Activated CD4-positive, alpha-beta T cell treated with anti-CD3 and anti-CD28 coated beads, Interleukin-2, amount 50 U/mL, for 1 hour (primary cell): Measurements from ENCODE around the gene NUDT14.

Experiments
- DNase-seq: peaks from one replicate; pipeline ENCODE4 v3.0.0-alpha.2; 2020

Gene NUDT14

GRCh38 chr14:105172476-105172875 lies 8.6 kb downstream of the NUDT14 start:
- DNase-seq: no peak

GRCh38 chr14:105171004-105171673 lies 10.0 kb downstream of the NUDT14 start:
- no peak for DNase-seq

- no peak for DNase-seq
Observed at GRCh38 chr14:105169776-105170655, 11.1 kb downstream of the NUDT14 start.

- DNase-seq: peak; percentile 32
Observed at GRCh38 chr14:105168979-105169507, 12.1 kb downstream of the NUDT14 start.

GRCh38 chr14:105168496-105168978 lies 12.6 kb downstream of the NUDT14 start, which contains the start of gene JAG2:
JAG2 (minus strand) TSS chr14:105168776; CDS start chr14:105168420, 356 bp downstream.
- DNase-seq: peak; percentile 57

GRCh38 chr14:105168093-105168420 lies 13.1 kb downstream of the NUDT14 start:
- no peak for DNase-seq

- DNase-seq: no peak
Observed at GRCh38 chr14:105167303-105168092, 13.6 kb downstream of the NUDT14 start.

GRCh38 chr14:105166571-105167302 lies 14.4 kb downstream of the NUDT14 start:
- no peak for DNase-seq

GRCh38 chr14:105165761-105166485 lies 15.2 kb downstream of the NUDT14 start:
- no peak for DNase-seq

- DNase-seq: no peak
Observed at GRCh38 chr14:105165134-105165704, 15.9 kb downstream of the NUDT14 start.

GRCh38 chr14:105163040-105163742 lies 17.9 kb downstream of the NUDT14 start:
- no peak for DNase-seq

GRCh38 chr14:105162669-105162979 lies 18.5 kb downstream of the NUDT14 start:
- no peak for DNase-seq

- DNase-seq: no peak
Observed at GRCh38 chr14:105161964-105162668, 19.0 kb downstream of the NUDT14 start.

- DNase-seq: no peak
Observed at GRCh38 chr14:105161309-105161708, 19.8 kb downstream of the NUDT14 start.

GRCh38 chr14:105160776-105161175 lies 20.3 kb downstream of the NUDT14 start:
- no peak for DNase-seq

- no peak for DNase-seq
Observed at GRCh38 chr14:105159344-105159743, 21.8 kb downstream of the NUDT14 start.

GRCh38 chr14:105158794-105159193 lies 22.3 kb downstream of the NUDT14 start:
- DNase-seq: no peak

- no peak for DNase-seq
Observed at GRCh38 chr14:105157872-105158271, 23.2 kb downstream of the NUDT14 start.

GRCh38 chr14:105156414-105157375 lies 24.4 kb downstream of the NUDT14 start:
- DNase-seq: no peak
